Measurements from ENCODE around the gene AHCYL2.
"Not testable (repeated sequence)": the region's sequence is repeated elsewhere in the genome, so short reads cannot be mapped to it uniquely, and the experiment has no call there.

The AHCYL2 gene

DNA sequence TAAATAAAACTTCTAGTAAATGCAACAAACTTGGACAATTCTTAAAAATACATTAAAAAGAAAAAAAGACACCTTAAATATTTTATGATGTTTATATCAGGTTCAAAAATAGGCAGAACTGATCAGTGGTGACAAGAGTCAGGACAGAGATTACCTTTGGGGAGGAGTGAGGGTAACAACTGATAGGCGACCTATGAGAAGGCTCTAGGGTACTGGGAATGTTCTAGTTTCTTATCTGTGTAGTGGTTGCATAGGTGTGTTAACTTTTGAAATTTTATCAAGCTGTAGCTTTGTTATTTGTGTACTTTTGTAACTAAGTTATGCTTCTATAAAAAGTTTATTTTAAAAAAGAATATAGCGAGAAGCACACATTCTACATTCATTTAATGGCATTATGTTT, 134.3 kb downstream of the AHCYL2 start:
- DNase-seq, result no peak

DNA sequence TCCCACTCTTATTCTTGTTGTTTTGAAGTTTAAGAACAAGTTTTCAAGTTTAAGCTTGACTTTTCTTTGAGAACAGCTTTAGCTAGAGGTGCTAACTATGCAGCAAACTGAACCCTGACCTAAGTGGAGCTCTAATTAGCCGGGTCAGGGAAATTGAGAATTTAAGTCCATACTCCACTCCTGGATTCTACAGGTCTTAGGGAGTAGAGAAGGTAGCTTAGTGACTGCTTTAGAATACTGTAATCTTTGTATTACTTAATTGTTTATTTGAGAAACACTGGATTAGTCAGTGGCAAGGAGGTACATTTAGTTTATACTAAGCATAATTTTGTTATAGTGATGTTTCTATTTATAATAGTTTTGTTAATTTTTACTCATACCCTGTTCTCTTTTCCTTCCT, 134.8 kb downstream of the AHCYL2 start:
- no peak for DNase-seq

DNA sequence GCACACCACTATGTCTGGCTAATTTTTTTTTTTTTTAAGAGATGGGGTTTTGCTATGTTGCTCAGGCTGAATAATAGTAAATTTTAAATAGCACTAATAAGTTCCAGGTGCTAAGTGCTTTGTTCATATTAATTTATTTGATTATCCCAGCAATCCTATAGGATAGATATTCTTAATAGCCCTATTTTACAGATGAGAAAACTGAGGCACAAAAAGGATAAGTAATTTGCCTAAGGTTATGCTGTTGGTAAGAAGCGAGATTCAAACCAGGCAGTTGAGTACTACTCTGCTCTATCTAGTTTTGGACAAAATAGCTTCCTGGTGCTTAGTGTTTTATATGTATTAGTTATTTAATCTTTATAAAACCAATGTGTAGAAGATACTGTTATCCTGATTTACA, 136.9 kb downstream of the AHCYL2 start:
- no peak for DNase-seq

DNA sequence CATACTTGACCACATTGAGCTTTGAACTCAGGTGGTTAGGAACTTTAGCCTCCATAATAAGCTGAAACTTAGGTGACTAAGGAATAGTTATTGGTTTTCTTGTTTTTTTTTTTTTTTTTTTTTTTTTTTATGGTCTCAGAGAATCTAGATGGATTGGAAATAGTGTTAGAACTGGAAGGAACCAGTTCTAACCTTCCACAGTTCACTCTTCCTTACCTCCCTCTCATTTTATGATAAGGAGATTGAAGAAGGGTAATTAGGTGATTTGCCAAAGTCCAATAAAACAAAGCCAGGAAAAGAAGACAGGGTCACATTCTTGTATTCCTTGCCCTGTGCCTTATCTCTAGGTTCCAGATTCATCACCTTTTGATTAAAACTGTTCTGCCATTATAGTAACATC, 137.7 kb downstream of the AHCYL2 start:
- DNase-seq, result no peak

DNA sequence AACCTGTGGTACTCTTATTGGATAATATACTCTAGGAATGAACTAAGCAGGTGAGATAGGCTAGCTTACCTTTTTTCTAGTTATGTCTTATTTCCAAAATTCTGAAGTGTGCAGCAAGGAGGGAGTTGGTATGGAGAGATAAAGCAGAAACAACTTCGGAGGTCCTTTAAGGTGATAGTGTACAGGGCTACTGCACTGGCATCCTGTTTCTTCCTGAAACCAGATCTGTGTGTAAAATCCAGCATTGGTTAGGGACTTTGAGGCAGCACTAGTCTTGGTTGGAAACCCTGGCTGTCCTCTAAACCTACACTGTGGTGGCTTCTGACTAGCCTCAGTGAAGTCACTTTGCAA, 142.5 kb downstream of the AHCYL2 start:
- no peak for DNase-seq

DNA sequence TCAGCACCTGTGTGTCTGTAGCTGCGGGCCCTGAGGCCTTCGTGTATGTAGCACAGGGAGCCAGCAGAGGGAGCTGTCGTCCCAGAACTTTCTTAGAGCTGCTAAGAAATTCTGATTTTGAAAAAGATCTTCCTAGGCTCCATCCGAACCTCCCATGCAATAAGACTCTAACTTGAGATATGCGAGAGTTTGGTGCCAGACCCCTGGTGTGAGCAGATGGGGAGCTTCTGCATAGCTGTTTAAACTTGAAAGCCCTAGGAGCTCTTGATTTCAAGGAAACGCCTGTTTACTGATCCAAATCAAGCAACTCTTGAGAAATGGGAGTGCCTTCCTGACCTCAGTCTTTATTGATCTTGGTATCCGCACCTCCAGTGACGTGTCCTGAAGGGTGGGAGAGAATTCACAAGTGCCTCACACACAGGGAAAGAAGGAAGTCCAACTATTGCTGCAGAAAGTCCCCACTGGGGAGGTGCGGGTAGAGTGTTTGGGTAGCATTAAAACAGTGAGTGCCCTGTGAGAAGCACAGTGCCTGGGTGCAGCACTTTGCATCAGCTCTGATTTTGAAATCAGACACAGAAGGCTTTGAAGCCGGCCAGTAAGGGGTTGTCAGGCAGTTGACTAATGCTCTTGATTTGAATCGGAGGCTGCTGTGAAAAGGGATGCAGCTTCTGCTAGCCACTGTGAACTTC, 143.0 kb downstream of the AHCYL2 start:
- peak; percentile 74 for DNase-seq

DNA sequence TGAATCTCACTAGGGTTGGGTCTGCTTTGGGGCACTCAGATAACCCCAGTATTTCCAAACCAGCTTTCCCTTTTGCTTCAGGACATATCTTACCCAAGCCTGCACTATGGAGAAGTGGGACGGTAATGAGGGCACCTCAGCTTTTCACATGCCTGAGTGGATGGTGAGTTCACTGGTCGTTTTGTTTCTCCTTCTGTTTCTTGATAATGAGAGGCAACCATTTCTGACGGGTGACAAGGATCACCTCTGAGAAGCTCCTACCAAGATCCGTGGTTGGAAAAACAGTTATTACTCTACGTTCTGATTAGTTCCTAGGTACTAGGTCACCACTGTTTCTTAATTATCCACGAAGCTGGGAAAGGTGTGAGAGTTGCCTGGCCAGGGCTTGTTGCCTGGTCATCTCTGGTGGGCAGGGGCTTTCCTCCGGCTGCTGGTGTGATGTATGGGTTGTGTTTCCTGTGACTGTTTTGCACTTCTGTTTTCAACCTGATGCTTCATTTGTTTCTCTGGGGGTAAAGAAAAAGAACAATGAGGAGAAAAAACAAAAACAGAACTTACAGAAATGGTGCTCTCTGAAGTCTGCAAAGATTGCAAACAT, 143.7 kb downstream of the AHCYL2 start:
- DNase-seq, result peak; percentile 48

DNA sequence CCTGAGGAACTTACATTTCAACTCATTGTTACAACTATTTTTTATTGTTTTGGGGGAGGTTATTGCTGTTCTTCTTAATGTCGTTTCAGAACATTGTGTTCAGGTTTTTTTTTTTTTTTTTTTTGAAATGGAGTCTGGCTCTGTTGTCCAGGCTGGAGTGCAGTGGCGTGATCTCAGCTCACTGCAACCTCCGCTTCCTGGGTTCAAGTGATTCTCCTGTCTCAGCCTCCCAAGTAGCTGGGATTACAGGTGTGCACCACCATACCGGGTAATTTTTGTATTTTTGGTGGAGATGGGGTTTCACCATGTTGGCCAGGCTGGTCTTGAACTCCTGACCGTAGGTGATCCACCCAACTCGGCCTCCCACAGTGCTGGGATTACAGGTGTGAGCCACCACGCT, 144.6 kb downstream of the AHCYL2 start:
- not testable (repeated sequence) for DNase-seq

DNA sequence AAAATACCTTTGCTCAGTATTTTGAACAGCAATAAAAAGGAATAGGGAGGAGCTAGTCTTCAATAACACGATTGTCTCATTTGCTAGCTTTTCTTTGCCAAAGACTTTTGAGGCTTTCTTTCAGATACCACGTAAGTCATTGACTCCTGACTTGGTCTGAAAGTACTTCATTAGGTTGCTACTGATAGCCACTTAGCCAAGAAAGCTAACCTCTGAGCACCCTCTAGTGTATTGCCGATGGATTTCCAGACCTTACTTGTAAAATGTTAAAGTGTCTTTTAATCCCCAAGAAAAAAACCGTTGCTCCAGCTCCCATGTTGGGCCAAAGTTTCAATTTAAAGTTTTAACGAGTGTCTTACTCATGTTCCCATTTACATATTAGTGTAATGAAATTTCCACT, 146.0 kb downstream of the AHCYL2 start:
- DNase-seq, result no peak

DNA sequence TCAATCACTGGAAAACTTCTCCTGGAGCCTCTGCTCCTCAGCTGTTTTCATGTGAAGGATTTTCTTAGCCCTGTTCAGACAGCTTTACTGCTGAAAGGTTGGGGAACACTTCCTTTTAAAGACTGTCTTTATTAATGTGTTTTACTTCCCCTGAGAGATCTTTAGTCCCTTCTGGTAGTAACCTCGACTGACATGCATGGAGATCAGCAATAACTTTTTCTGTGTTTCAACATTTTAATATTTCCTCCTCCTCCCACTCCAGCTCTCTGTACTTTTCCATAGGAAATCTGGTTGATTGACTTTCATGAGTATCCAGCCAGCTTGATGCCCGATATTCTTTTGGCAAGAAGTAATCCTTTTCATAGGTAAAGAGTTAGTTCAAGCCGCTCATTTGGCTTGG, 146.7 kb downstream of the AHCYL2 start:
- no peak for DNase-seq

DNA sequence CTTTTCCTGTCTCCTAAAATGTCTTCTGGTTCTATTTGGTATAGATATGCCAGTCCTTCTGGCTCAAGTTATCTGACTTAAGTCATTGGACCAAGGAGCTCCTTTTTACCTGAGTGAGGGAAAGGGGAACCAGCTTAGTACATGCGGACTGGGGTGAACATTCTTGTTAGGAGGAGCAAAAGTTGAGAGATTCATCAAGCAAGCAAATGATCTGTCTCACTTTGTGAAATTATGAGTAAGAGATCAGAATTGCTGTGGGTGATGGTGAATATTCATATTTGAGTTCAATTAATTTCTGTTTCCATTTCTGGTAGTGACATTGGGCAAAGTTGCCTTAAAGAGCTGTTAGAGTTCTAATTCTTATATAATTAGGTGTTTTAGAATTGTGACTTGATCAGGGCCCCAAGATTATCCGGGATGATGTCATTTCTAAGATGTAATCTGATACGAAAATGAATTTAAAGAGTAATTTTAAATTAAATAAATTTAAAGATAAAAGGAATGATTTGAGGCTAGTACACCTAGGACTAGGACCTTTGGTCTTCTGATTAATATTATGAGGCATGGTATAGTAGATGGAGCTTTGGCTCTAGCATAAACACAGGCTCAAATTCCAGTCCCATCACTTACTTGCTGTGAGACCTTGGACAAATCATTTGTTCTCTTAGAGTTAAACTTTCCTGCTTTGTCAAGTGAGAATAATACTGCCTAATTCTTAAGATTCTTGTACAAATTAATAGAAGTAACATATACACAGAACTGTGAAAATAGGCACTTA, 149.0 kb downstream of the AHCYL2 start:
- DNase-seq, result no peak

DNA sequence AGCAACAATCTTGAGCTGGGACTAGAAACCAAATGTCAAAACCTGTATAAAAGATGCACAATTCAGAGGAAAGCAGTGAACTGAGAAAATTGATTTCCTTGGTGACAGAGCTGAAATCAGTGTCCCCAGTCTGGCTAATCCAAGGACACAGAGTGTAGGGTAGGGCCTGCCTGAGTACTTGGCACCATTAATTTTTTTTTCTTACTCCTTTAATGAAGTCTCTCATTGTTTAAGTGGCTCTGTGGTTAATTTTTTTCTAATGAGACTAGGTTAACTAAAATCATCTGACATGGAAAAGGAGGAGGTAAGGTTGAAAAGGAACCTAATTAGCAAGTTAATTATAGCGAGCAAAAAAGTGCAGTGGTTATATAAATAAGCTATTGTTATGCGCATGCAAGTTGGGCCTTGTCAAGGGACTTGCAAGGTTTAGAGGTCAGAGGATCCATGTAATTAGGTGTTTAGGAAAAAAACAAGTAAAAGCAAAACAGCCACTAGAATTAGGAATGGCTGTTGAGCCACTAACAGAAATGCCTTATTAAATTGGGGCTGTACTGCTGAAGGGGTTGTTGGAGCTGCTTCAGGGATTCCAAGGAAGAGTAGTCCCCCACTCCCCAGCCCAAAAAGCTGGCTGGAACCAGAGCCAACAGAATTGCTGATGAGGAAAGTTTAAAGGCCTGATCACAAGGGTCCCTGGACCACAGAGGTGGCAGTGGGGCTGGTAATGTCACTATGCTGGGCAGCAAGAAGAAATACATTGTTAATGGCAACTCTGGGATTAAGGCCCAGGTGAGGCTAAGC, 150.5 kb downstream of the AHCYL2 start:
- DNase-seq, result no peak

DNA sequence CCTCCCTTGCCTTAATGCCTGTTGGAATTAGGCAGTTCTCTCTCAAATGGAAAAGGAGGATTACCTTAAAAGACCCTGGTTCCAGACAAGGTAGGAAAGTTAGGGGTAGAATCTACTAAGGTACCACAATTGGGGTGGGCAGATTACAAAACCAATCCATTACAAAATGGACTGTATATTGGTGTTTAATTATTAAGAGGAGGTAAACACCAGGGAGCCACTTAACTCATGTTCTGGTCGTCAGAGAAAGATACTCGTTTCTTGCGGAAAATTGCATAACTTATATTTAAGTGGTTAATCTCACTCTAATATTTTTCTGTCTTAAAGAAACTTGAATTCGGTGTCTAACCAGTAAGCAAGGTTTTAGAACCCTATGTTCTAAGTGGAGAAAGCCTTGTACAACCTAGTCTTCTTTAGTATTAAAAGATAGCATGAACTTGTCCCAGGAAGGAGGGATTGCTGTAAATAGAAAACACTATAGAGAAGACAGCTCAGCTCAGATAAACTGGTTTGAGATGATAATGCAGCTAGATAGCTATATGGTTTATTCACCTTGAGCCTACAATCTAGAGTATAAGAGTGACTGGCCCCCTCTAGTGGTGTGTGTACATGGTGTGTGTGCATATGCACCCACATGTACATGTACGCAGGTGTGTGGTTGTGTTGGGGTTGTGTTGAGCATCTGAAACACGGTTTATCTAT, 151.4 kb downstream of the AHCYL2 start:
- peak; percentile 36 for DNase-seq

DNA sequence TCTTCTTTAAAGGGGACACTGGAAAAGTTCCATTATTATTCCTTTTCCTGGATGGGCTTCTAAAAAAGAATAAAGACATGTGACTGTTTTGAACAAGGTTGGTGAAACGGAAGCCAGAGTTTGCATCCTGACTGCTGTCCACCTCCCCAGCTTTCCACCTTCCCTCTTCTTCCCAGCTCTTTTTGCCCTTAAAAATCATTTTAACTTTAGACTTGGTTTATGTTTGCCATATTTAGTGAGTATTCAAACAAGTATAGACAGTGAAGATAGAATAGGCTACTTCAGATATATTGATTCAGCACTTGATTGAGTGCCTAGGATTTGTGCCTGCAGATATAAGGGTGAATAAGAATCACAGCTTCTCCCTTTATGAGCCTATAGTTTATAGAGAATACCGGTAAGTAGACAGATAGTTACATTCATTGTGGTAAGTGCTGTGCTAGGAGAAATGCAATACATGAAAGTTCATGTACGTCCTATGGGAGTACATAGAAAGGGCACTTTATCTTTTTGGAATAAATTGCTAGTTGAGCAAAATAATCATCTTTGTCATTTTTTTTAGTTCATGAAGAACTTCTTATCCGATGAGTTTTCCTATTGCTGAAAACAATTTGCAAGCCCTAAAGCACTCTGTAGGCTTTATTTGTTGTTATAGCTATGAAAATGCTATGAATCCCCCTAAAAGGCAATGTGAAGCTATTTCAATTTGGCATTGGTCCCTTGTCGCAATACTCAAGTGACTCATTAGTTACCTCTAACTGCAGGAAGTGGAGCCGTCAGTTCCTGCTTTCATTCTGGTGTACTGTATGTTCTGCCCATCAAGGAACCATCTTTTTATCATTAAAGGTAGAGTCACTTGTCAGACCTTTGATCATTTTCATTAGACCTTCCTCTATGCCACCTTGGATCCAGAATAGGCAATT, 152.2 kb downstream of the AHCYL2 start:
- DNase-seq, result peak; percentile 36

DNA sequence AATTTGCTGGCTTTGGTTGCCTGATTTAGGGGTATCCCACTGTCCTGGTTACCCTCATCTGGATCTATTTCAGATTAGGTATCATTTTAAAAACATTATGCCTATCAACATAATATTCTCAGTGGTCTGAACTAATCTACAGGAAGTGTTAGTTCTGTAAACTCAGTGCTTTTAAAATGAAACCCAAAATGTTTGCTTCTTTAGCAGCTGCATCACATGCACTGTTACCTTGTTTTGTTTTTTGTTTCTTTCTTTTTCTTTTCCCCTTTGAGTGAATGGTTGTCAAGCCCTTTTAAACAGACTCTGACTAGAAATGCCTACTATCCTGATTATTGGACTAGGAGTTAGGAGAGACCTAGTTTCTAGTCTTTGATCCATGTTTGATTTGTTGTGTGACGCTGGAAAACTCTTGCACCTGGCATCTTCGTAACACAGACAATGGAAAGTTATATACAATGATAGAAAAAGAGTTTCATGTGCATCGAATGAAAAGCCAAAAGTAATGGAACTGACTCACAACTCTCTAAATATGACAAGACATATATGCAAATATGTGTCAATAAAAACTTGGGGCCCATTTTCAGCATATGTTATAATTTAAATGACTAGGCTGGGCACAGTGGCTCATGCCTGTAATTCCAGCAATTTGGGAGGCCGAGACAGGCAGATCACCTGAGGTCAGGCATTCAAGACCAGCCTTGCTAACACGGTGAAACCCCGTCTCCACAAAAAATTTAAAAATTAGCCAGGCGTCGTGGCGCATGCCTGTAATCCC, 157.1 kb downstream of the AHCYL2 start:
- no peak for DNase-seq

DNA sequence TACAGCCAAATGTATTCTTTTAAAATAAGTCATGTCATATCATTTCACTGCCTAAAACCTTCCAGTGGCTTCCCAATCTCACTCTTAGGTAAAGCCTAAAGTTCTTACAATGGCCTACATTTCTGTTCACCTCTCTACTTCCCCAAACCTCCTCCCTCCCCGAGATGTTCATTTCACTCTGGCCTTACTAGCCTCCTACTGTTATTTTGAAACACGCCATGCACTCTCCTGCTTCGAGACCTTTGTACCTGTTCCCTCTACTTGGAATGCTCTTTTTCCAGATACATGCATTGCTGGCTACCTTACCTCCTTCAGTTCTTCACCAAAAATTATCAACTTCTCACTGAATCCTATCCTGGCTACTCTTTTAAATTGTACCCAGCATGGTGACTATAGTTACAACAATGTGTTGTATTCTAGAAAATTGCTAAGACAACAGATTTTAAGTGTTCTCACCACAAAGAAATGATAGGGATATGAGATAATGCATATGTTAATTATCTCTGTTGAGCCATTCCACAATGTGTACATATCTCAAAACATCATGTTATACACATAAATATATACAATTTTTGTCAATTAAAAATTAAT, 158.8 kb downstream of the AHCYL2 start:
- DNase-seq, result no peak

DNA sequence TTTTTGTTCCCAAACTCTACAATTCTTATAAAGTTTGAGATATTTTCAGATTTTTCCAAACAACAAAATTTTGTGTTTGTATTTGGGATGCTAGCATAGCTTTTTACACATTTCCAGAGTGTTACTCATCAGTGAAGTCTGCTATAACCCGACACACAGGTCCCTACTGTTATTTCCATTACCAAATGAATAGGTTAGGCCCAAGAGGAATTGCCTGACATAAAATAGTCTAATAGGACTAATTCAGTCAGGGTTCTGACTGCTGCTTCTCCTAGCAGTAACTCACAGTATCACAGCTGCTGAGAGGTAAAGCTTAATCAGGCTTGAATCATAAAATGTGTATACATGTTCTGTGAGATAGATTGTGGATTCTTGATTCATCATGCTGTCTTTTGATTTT, 160.3 kb downstream of the AHCYL2 start:
- DNase-seq, result no peak

DNA sequence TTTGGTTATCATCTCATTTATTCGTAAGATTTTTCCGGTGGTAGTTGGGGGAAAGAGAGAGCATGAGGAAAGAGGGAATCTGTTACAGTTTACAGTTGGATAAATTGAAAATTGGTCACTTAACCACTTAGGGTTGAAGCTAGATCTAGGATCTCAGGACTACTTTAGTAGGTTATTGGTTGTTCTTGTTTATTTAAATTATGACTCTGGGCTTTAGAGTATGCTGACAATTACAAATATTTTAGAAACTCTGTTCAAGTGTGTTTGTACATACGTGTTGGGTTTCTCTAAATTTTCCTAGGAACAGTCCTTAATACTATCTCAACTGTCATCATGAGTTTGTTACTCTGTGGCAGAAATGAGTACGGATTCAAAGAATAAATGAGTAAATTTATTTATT, 160.8 kb downstream of the AHCYL2 start:
- no peak for DNase-seq

DNA sequence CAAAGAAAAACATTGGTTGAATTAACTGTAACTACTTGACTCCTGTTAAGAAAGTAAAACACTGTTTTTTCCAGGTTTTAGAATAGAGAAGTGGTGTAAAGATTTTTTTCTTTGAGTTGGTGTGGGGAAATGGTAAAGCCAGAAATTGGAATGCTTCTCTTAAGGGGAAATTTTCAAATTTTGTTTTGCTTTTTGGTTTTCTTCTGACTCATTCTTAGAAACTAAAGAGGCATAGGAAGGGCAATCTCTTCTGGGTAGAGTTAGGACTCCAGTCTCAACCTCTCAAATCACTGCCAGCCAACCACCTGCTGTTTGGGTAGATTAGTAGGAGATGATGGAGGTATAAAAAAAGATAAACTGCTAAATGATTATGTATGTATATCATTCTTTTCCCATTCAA, 161.7 kb downstream of the AHCYL2 start:
- DNase-seq, result no peak

DNA sequence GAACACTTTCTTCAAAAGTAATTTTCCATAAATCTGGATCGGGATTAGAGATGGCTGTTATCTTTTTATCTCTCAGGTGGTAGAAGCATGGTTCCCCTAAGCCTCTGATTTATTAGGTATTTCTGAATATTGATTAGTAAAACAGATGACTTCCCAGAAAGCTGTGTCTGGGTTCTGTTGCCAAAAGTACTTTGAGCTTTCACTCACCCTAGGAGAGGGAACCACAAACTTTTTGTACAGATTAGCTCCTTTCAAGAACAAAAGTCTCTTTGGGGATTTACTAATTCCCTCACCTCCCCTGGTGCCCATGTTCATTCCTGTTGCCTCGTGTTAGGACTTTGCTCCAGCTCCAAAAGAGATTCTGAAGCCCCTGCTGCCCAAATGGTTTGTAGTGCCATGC, 162.7 kb downstream of the AHCYL2 start:
- DNase-seq, result no peak

All from NK-92 treated with Interleukin-12 subunit alpha and Interleukin-12 subunit beta, amount 100 ng/mL, for 24 hours (cell line).